ENCODE data around the gene TRMT2A. TPM values are rescaled to one million over a fixed set of nuclear protein-coding genes. Genes with fewer than 3 reads are reported as not detected.

Gene TRMT2A
- polyA plus RNA-seq, 3 donors: 32.2 to 47.9 (median 43.0) TPM

DNA sequence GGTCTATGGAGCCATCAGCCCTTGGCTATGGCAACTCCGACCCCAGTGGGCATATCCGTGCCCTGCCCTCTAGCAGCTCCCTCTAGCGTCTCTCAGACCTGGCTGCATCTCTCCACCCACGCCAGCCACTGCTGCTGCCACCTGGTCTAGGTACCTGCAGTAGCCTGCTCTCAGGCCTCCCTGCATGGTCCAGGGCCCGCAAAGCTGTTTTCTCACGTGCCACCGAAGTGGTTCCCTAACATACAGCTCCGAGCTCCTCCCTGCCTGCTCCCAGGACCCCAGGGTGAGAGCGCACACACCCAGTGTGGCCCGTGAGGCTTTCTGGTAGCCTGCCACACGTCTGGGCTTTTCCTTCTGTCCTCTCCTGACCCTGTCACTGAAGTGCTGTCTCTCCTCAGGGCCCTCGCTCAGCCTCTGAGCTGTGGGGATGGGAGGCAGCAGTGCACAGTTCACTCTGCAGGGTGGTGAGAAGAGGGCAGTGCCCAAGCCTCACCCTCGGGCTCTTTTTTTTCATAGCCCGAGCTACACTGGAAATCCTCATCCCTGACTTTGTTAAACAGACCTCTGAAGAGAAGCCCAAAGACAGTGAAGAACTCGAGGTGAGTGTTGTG is 22.7 kb downstream of the TRMT2A start:
- WGBS, 3 donors: 93 to 96% (median 94%) methylated on average over 15 of the region's 15 CpGs
- H3K27ac ChIP-seq (ENCODE audit: low read depth, low read length): no peak overlapping the region

DNA sequence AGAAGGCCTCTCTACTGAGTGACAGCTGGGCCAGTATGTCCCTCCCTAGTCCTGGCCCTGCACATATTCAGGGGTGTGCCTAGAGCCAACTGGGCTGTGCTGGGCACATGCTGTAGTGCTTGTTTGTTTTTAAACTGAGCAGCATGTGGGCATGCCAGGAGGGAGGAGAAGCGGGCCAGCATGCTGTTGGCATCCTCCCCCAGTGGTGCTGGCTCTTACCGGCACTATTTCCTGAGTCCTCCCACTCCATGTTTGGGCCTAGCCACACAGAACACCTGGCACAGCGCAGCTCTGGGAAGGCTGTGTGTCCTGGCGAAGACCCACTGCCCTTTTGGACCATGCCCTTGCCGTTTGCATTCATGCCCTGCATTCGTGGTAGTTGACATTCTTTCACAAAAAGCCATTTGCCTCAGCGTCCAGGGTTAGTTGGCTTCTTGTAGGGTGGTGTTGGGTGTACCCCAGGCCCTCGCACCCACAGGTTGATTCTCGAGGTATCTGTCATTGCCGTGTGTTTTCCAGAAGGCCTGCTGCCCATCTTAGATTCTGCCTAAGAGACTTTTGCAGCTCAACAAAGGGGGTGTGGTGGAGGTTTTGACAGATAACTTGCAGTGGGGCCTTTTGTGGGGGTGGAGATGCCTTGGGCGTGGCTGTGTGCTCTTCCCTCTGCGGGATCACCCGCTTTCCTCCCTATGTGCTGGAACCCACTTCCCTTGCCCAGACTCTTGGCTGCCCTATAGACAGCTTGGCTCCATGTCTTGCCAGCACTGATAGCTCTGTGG is 23.4 kb downstream of the TRMT2A start:
- WGBS, 3 donors: 79 to 86% (median 85%) methylated on average over 13 of the region's 13 CpGs
- H3K27ac ChIP-seq (ENCODE audit: low read depth, low read length): no peak overlapping the region

DNA sequence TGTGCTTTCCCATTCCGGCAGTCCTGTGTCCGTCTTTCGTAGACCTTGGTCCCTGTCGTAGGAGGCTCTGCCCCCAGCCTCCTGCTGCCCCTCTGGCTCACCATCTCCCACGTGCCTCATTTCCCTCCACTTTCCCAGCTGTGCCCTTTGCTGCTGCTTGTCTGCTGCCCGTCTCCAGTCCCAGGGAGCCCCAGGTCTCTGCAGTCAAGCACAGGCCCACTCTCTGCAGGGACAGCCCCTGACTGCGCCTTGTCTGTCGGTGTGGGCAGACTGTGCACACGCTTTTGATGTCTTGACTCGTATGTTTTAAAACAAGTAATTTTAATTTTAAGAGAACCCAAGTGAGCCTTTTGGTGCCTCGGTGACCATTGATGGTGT is 24.6 kb downstream of the TRMT2A start:
- no peak overlapping the region for H3K27ac ChIP-seq (ENCODE audit: low read depth, low read length)
- 88 to 93% (median 93%) methylated on average over 11 of the region's 11 CpGs for WGBS, 3 donors

DNA sequence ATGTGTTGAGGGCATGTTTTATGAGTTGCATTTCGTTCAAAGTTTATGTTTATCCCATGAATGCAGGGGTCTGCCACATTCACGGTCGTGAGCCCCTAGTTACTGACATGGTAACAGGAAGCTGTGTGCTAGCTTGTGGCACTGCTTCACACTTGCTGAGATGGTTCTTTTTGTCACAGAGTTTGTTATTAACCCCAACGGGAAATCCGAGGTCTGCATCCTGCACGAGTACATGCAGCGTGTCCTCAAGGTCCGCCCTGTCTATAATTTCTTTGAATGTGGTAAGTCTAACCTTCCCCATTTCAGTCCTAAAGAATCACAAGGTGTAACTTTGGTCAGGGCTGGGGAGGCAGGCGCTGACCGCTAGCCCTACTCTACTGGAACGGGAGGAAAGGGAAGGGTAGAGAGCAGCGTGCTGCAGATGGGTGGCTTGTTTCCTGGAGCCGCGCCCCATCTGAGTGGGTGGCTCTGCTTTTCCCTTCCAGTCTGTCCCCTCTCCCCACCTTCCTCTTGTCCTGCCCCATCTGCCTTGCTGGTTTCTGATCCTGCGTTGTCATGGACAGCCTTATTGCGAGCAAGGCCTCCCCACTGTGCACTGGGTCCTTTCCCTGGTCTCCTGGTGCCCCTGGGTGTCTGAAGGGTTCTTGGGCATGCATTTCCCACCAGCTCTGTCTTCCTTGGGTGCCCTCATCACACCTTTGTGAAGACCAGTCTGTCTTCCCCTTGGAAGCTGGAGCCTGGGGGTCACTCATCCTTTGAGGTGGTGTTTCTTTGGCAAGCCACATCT is 25.1 kb downstream of the TRMT2A start:
- 90 to 94% (median 94%) methylated on average over 16 of the region's 16 CpGs for WGBS, 3 donors
- no peak overlapping the region for H3K27ac ChIP-seq (ENCODE audit: low read depth, low read length)

DNA sequence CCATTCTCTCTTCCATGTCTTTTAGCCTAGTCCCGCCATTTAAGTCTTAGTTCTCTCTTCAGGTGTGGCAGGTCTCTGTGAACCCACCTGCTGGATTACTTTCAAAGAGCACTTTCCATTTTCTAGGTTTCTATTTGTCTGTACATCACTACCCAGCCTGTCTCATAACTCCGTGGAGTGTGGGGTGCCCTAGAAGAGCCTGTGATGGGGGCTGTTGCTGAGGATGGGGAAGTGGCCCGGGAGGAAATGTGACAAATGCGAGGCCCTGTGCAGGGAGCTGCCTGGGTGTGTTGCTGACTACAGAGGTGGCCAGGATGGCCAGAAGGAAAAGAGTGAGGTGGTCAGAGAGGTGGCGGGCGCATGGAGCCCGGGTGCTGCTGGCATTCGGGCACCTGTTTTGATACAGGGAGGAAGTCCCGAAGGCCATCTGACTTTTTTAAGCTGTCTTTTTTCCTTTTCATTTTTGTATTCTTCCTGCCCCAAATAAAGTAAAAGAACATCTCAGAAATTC is 26.2 kb downstream of the TRMT2A start:
- 84 to 94% (median 87%) methylated on average over 9 of the region's 9 CpGs for WGBS, 3 donors
- H3K27ac ChIP-seq (ENCODE audit: low read depth, low read length): no peak overlapping the region

DNA sequence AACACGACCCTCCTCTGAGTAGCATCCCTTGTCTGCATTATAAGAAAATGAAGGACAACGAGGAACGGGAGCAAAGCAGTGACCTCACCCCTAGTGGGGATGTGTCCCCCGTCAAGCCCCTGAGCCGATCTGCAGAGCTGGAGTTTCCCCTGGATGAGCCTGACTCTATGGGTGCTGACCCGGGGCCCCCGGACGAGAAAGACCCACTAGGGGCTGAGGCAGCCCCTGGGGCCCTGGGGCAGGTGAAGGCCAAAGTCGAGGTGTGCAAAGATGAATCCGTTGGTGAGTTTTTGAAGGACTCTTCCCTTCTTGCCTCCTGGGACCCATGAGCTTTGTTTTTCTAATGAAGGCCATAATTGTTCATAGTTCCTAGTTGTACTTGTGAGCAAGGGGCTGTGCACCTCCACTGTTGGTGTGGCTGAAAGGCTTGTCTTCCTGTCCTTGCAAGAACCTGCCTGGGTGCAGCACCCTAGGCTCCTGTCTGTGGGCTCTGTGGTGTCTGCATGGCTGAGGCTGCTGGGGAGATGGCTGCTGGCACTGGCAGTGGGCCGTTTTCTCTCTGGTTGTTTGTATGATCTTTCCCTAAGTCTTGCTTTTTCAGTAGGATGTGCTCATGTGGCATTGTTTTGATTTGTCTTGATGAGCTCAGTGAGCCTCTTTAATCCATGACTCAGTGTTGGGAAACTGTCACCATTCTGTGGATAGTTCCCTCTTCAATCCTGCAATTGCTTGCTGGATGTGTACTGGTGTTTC is 26.9 kb downstream of the TRMT2A start:
- 88 to 94% (median 93%) methylated on average over 11 of the region's 11 CpGs for WGBS, 3 donors
- no peak overlapping the region for H3K27ac ChIP-seq (ENCODE audit: low read depth, low read length)

DNA sequence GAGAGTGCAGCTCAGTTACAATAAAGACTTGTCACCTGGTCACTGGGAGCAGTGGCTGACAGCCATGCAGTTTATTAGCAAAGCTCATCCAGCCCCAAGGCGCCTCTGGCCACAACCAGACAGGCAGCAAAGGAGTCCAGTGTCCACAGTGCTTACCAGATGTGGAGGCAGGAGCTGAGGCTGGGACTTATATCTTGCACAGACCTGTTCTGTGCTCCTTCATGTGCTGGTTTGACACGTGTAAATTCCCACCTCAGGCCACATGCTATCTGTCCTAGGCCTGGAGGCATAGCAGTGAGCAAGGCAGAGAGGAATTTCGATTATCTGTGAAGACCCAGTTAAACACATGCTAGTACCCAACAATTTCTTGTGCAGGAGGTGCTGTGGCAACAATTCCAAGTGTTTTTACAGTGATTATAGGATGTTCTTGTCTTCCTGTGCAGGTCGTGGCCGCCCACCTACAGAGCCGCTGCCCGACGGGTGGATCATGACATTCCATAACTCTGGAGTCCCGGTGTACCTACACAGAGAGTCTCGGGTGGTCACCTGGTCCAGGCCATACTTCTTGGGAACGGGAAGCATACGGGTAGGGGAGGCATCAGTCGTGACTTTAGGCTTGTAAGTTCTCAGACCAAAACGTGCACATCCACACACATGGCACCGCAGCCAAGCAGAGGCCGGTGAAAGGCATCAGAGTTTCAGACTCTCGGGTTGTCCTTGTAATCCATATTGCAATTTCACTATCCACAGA is 27.6 kb downstream of the TRMT2A start:
- WGBS, 3 donors: 91 to 94% (median 94%) methylated on average over 17 of the region's 17 CpGs
- H3K27ac ChIP-seq (ENCODE audit: low read depth, low read length): no peak overlapping the region

DNA sequence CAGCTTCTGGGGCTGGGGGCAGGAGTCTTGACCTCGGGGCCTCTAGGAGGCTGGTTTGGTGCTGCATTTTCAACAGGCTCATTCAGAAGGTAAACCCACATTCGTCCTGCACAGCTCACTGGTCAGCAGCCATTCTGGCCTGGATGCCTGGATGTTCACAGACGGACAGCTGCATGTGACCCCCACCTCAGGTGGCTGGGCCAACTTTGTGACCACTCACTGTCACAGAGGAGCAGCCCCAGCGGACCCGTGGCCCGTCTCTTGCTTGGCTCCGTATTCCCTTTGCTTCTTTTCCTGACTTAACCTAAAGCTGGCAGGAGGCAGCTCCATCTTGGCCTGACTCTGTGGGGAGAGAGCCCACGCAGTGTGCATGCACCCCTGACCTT is 28.8 kb downstream of the TRMT2A start:
- 88 to 93% (median 89%) methylated on average over 8 of the region's 8 CpGs for WGBS, 3 donors
- no peak overlapping the region for H3K27ac ChIP-seq (ENCODE audit: low read depth, low read length)

DNA sequence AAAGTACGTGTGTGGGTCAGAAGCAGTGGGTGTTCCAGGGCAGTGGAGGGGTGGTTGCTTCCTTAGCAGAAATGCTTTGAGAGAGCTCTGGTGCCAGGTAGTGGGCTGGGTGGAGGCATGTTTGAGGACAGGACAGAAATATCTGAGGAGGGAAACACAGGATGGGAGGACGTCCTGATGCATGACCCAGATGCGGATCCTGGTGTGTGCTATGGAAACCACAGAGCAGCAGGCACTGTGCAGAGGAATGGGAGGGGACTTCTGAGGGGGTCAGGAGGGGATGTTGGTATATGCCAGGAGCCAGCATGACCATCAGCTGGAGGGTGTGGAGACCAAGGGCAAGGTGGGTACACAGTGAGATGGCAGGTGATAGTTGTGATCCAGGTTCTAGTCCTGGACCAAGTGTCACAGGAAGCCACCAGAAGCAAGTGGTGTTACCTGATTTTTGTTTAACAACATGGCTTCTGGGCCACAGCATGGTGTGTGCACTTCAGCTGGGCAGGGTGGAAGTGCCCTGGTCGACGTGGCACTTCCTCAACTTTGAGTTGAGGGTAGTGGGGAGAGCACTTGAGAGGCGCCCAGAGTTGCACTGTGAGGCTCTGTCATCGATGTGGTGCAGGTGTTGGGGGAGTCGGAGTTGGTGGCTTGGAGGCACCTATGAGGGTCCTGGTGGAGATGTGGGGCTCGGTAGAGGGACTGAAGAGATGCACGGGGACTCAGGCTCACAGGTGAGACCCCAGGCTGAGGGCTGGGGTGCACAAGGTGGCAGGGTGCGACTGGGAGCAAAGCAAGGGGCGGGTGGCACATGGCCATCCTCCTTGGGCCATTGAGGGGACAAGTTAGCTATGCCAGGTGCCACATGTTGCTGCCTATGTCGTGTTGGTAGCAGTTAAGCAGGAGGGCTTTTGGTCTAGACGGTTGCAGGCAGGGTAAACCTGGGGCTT is 29.4 kb downstream of the TRMT2A start:
- 85 to 92% (median 90%) methylated on average over 14 of the region's 14 CpGs for WGBS, 3 donors

DNA sequence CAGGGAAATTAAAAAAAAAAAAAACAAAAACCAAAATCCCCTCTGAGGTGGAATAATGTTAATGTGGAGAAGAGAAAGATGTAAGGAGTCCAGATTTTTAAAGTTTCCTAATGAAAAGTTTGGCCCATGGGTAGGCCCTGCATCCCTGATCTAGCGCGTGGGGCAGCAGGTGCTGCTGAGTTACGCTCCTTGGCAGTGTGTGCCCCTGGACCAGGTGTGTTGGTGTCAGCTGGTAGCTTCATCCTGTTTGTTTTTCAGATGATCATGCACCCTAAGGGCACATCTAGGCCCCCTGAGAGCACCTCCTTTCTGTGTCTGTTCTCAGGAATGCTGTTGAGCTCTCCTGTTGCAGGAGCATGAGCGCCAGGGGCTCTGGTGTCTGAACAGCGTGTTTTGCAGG is 30.3 kb downstream of the TRMT2A start:
- whole genome bisulfite sequencing, 3 donors: 95 to 98% (median 95%) methylated on average over 5 of the region's 5 CpGs
- no peak overlapping the region for H3K27ac ChIP-seq (ENCODE audit: low read depth, low read length)

More for the DNA sequence above, 29.4 kb downstream of the TRMT2A start:
- H3K27ac ChIP-seq (ENCODE audit: low read depth, low read length): no peak overlapping the region

DNA sequence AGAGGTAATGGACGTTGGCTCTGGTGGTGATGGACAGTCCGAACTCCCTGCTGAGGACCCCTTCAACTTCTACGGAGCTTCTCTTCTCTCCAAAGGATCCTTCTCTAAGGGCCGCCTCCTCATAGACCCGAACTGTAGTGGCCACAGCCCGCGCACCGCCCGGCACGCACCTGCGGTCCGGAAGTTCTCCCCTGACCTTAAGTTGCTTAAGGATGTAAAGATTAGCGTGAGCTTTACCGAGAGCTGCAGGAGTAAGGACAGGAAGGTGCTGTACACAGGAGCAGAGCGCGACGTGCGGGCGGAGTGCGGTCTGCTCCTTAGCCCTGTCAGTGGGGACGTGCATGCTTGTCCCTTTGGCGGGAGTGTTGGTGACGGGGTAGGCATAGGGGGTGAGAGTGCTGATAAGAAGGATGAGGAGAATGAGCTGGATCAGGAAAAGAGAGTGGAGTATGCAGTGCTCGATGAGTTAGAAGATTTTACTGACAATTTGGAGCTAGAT is 30.9 kb downstream of the TRMT2A start:
- H3K27ac ChIP-seq (ENCODE audit: low read depth, low read length): no peak overlapping the region
- WGBS, 3 donors: 92 to 93% (median 93%) methylated on average over 24 of the region's 24 CpGs

DNA sequence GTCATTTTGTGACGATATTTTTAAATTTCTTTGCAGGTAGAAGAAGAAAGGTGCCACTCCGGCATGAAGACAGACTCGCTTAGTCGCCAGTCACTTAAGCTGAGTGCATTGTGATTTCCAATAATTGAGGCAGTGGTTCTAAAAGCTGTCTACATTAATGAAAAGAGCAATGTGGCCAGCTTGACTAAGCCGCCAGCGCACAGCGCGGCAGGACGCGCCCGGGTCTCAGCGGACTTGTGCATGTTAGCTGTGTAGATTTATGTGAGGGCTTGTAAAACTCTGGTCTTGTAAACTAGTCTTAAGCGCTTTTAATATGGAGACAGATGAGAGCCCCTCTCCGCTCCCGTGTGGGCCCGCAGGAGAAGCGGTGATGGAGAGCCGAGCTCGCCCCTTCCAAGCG is 31.4 kb downstream of the TRMT2A start:
- WGBS, 3 donors: 92 to 95% (median 93%) methylated on average over 20 of the region's 20 CpGs
- no peak overlapping the region for H3K27ac ChIP-seq (ENCODE audit: low read depth, low read length)

DNA sequence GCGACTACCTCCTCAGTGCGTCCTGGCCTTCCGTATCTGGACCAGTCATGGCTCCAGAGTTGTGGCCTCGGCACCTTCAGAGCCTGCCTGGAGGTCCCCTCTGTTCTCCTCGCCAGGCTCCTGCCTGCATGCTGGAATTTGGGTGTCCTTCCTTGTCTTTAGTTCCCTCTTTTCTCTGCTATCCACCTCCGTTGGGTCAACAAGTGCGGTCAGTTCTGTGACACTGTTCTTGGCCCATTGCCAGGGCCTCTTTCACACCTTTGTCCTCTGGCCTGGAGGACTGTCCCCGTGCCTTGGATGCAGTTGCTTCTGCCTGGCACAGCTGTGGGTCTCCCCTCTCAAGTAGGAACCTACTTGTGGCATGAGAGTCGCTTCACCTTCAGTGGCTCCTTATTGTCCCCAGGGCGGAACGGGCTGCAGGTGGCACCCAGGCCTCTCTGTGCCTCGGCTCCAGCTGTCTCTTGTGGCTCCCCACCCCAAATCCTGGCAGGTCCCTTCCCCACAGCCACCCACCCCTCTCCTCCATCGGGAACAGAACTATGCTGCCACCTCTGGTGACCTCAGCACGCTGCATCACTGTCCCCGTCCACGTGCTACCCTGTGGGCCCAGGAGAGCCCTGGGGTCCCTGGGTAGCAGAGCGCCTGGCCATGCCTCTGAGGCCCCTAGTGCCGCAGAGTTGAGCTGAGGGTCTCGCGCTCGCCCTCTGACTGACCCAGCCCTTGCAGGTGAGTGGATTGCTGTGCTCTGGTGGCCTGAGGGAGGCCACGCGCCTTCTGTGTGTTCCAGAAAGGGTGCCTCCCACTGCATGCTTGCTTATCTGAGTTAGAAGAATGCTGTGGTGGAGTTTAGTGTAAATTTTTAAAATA is 32.2 kb downstream of the TRMT2A start:
- 59 to 71% (median 71%) methylated on average over 23 of the region's 23 CpGs for WGBS, 3 donors
- H3K27ac ChIP-seq (ENCODE audit: low read depth, low read length): no peak overlapping the region

DNA sequence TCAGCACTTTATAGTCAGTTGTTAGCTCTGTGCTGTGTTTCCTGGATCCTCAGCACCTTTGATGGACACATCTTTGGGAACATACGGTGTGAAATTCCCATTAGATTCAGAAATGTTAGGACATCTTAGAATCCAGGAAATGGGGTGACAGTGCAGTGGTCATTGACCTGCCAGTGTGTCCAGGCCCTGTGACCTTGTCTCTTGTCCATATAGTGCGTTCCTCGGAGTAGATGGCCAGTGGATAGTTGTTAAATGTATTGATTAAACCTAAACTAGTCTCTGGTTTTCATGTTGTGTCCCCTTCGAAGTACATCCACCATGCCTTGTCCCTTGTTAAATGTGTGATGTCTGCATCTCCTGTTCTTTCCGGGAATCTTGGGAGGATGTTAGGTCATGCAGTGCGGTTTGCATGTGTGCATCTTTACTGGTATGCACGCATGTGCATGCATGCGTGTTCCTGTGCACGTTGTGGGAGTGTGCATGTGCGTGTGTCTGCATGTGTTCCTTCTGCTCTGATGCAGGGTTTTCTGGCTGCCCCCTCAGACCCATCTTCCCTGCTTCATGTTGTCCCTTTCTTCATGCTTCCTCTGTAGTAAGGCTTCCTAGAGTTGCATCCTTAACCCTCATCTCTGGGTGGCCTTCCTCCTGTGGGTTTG is 33.0 kb downstream of the TRMT2A start:
- 68 to 71% (median 69%) methylated on average over 10 of the region's 10 CpGs for WGBS, 3 donors
- no peak overlapping the region for H3K27ac ChIP-seq (ENCODE audit: low read depth, low read length)

DNA sequence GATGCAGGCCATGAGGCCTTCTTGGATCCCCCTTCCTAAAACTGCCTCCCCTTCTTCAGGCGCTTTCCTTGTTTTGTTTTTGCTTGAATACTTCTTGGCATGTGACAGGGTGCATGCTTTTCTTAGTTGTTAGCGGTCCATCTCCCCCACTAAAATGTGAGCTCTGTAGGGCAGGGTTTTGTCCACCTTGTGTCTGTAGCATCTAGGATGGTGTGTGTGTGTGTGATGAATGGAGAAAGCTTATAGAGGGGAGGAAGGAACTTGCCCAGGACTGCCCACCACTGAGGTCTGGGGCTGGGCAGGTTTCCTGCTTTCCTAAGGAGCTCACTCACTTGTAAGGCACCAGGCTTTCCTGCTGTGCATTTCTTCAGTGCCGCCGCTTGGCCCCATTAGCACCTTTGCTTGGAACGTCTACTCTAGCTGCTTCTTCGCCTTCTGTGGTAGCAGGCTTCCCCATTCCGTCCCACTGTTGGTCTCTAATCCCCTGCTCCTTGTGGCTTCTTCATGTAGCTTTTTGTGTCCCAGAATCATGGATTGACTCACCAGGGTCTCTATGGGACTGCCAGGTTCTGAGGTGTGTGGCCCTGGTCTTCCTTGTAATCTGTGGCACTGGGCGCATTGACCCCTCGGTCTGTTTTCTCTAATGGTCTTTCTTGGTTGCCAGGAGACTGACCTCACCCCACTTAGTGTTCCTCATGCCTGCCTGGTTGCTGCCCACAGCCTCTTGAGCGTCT is 33.7 kb downstream of the TRMT2A start:
- 76 to 84% (median 78%) methylated on average over 10 of the region's 10 CpGs for WGBS, 3 donors
- H3K27ac ChIP-seq (ENCODE audit: low read depth, low read length): no peak overlapping the region
